ENCODE measurements around the gene ABHD11.
"Not testable (repeated sequence)": the region's sequence is repeated elsewhere in the genome, so short reads cannot be mapped to it uniquely, and the experiment has no call there.

The ABHD11 gene, protein sequence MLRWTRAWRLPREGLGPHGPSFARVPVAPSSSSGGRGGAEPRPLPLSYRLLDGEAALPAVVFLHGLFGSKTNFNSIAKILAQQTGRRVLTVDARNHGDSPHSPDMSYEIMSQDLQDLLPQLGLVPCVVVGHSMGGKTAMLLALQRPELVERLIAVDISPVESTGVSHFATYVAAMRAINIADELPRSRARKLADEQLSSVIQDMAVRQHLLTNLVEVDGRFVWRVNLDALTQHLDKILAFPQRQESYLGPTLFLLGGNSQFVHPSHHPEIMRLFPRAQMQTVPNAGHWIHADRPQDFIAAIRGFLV

DNA sequence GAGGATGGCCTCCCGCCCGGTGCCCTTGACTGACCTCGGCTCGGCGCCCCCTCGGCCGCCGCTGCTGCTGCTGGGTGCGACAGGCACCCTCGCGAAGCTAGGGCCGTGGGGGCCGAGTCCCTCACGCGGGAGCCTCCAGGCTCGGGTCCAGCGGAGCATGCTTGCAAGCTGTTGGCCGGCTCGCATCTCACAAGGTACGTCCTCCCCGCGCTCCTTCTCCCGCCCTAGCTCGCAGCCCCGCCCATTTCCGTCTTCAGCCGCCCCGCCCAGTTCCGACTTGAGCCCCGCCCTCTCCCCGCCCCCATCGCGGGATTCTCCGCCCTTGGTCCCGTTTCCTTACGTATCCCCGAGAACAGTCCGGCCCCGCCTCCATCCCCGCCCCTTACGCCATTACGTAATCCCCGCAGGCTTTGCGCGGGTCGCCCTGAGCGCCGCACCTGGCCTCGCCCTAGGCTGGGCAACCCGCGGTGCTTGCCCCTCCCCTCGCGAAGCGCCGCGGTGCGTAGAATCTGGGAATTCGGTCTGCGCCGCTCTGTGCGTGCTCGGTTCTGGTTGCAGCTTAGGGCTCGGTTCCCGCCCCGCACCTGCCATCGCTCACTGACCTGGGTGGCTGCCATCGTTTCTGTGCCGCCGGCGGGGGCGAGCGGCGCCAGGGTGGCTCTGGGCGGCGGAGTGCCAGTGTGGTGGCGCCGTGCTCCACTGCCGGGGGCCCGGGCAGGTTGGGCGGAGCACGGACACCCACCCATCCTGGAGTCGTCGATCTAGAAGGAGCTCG is at the start of gene ABHD11:
Gene ABHD11, minus strand, starts transcription at position 191 of the 775 bp plus-strand sequence. Its CDS starts 32 bp downstream, at position 159.
- peak; percentile 99 for DNase-seq (ENCODE audit: low read depth in 3 of 3)

DNA sequence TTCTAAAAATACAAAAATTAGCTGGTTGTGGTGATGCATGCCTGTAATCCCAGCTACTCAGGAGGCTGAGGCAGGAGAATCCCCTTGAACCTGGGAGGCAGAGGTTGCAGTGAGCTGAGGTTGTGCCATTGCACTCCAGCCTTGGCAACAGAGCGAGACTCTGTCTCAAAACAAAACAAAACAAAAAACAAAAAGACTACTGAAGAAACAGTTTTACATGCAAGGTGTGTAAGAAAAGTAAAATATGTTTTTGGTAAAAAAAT is 49.1 kb upstream of the ABHD11 start:
- DNase-seq (ENCODE audit: low read depth in 3 of 3): not testable (repeated sequence)

DNA sequence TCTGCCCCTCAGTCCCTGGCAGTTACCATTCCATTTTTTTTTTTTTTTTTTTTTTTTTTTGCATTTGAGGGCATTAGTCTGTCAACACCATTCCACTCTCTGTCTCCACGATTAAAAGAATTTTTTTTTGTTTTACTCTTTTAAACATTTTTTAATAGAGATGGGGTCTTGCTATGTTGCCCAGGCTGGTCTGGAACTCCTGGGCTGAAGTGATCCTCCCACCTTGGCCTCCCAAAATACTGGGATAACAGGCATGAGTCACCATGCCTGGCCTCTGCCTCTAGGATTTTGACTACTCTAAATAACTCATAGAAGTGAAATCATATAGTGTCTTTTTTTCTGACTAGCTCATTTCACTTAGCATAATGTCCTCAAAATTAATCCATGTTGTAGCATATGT is 48.0 kb upstream of the ABHD11 start:
- no peak for DNase-seq (ENCODE audit: low read depth in 3 of 3)

DNA sequence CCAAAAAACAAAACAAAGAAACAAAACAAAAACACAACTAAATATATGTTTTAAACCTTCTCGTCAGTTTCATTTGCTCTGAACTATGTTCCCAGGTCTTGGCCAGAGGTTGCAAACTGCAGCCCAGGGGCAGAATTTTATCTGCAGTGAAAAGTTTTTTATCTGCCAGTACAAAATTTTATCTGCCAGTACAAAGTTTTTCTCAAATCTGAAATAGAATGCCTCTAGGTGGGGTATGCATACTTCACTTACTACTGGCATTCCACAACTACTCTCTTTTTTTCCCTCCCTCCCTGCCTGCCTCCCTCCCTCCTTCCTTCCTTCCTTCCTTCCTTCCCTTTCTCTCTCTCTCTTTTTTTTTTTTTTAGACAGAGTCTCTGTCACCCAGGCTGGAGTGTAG is 40.9 kb upstream of the ABHD11 start:
- no peak for DNase-seq (ENCODE audit: low read depth in 3 of 3)

DNA sequence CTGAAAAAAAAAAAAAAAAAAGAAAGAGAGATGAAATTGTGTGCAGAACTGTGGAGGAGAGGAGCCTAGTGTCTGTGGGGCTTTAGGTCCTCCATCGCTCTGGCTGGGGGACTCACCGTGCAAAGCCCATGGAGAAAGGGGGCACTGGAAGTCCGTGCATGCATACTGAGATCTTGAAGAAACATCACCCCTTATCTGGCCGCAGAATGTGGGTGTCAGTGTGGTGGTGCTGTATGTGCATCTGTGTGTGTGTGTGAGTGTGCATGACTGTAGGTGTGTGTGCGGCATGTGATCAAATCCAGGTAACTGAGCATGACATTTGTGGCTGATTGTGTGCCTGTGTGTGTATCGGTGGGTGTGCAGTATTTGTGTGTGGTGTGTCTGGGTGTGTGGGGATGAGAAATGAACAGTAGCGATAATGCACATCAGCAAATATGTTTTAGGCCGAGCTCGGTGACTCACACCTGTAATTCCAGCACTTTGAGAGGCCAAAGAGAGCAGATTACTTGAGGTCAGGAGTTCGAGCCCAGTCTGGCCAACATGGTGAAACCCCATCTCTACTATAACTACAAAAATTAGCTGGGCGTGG is 40.3 kb upstream of the ABHD11 start:
- DNase-seq (ENCODE audit: low read depth in 3 of 3): no peak

DNA sequence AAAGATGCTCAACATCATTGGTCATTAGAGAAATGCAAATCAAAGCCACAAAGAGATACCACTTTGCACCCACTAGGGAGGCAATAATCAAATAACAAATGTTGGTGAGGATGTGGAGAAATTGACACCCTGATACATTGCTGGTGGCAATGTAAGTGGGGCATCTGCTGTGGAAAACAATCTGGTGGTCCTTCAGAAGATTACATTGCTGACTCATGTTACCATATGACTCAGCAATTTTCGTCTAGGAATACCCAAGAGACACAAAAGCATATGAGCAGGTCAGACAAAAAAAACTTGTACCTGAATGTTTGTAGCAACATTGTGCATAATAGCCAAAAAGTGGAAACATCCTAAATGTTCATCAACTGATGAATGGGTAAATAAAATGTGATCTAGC is 36.3 kb upstream of the ABHD11 start:
- DNase-seq (ENCODE audit: low read depth in 3 of 3): no peak

DNA sequence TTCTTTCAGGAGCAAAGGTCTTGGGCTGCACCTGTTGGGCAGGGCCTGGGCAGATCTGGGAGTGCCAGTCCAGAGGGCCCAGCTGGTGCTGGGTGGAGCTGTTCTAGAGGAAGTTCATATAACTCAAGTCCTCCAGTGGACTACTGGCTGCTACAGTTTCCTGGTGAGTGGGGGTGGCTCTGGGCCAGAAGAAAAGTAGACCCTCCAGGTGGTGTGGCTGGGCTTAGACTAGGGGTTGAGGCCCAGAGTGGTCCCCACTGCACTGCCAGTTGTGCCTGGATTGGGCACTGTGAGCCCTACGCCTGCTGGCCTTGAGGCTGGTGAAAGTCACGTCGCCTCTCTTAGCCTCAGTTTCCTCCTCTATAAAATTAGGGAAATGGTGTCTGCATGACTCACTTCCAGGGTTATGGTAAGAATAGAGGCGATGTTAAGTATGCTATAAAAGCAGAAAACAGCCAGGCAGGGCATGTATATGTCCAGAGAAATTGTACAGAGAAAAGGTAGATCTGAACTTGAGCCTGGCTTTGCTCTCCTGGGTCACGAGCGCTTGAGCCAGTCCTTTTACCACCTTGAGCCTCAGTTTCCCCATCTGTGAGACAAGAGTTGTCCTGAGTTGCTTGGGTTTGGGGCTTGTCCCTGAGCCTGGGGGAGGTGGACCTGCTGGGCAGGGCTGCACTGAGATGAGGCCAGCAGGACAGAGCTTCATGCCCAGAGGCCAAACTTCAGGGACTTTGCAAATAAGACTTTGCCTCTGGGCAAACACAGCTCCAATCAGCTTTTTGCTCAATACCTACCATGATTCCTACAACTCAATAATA is 35.3 kb upstream of the ABHD11 start:
- DNase-seq (ENCODE audit: low read depth in 3 of 3): no peak

DNA sequence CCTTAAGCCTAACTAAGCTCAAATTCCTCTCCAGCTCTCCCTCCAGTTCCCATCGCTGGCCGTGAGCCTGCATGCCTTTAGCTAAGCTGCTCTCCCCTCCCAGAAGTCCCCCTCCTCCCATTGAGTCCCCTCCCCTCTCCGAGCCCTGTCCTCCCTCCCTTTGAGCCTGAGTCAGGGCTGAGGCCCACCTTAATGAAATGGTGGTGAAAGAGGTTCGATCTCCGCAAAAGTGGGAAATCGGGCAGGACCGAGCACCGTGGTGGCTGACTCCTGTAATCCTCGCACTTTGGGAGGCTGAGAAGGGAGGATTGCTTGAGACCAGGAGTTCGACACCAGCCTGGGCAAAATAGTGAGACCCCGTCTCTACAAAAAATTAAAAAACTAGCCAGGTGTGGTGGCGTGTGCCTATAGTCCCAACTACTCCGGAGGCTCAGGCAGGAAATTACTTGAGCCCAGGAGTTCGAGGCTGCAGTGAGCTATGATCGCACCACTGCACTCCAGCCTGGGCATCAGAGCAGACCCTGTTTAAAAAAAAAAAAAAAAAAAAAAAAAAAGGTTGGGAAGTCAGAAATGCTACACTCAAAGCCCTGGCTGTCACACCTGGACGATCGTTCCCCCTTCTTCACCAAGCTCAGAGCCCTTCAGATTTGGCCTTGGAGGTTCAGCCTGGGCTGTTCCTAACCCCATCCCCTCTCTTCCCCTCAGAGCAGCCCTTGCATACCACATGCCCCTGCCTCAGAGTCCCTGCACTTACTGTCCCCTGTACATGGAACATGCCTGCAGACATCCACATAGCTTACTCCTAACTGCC is 32.5 kb upstream of the ABHD11 start:
- DNase-seq (ENCODE audit: low read depth in 3 of 3): no peak

DNA sequence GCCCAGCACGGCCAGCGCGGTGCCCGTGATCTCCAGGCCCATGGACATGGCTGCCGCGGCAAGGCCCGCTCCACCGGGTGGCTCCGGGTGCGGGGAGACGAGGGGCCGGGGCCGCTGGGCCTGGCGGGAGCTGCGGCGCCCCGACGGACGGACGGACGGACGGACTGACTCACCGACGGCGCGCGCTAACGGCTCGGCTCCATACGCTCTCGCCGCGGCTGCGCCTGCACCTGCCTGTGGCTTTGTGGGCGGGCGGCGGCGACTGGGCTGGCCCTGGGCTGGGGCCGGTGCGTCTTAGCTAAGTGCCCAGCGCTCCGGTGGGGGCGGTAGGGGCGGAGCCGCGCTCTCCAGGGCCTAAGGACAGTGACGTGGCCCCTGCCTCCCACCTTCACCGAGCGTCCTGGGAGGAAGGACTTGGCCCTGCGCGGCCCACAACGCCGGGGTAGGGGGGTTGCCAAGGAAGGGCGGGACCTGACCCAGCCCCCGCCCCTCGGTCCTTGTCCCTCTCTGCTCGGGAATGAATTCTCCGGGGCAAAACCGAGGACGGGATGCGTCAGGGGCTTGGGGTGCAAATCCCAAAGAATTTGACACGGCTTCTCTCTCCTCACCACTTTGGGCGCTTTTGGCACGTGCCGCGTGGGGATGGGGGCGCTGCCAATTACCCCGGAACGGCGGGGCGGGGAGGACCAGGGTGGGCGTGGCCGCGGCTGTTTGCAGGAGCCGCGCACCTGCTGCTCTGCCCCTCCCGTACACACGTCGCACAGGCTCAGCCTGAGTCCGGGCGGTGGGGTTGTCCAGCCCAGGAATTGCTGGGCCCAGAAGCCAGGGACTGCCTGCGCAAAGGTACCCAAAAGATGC is 31.6 kb upstream of the ABHD11 start, which contains the start of gene CLDN3:
Gene CLDN3, minus strand, starts transcription at position 269 of the 858 bp plus-strand sequence. Its CDS starts 221 bp downstream, at position 48.
- peak in 1 of 3 experiments; percentile 14 for DNase-seq (ENCODE audit: low read depth in 3 of 3)

DNA sequence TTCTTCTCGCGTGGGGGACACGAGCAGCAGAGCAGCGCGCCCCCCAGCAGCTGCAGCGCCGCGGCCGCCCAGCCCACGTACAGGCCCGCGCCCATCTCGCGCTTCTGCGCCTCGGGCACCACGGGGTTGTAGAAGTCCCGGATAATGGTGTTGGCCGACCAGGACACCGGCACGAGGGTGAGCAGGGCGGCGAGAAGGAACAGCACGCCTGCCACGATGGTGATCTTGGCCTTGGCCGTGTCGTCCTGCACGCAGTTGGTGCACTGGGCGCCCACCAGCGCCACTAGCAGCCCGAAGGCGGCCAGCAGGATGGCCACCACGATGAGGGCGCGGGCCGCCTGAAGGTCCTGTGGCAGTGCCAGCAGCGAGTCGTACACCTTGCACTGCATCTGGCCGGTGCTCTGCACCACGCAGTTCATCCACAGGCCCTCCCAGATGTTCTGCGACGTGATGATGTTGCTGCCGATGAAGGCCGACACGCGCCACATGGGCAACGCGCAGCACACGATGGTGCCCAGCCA is 30.9 kb upstream of the ABHD11 start:
- DNase-seq (ENCODE audit: low read depth in 3 of 3): no peak

DNA sequence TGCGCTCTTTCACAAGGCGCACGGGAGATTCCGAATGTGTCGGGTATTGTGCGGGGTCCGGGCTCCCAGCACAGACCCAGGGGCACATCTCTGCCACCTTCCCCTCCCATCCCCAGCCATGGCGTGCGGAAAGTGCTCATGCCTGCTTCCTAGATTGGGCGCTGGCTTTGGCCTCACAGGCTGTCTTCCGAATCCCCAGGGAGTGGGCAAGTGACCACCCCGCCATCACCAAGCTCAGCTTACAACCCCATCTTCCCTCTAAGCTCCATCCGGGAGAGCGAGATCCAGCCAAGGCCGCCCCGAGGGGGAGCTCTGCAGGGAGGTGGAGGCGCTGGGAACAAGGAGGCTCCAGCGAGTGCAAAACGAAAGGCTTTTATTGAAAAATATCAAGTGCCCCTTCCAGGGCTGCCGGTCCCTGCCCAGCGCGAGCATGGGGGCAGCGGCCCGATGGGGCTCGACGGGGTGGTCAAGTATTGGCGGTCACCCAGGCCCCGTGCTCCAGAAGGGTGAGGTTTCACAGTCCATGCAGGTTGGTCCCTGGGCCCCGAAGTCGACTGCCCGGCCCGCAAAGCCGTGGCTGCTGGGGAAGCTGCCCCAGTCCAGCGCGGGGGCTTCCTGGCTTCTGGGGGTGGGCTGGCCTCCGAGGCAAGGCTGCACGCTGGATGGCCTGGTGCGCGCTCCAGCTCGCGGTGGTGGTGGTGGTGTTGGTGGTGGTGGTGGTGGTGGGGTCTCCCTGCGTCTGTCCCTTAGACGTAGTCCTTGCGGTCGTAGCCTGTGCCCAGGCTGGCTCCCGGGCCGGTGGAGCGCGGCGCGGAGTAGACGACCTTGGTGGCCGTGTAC is 30.3 kb upstream of the ABHD11 start:
- no peak for DNase-seq (ENCODE audit: low read depth in 3 of 3)

DNA sequence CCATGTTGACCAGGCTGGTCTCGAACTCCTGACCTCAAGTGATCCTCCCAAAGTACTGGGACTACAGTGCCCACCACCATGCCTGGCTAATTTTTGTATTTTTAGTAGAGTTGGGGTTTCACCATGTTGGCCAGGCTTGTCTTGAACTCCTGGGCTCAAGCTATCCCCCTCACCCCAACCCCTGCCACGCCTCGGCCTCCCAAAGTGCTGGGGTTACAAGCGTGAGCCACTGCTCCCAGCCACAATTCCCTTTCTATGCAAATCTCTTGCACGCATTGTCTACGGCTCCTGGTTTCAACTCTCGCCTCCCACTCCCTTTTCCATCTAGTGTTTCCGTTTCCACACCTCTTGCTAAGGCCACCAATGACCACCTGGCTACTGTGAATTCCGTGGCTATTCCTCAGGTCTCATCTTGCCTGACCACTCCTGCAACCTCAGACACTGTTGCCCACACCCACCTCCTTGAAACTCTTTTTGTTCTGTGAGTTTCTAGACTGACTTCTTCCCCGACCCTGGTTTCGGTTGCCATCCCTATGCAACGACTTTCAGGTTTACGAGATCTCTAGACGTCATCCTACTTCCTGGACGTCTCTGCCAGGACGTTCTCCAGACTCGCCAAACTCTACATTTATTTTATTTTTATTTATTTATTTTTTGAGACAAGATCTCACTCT is 28.1 kb upstream of the ABHD11 start:
- DNase-seq (ENCODE audit: low read depth in 3 of 3): no peak

DNA sequence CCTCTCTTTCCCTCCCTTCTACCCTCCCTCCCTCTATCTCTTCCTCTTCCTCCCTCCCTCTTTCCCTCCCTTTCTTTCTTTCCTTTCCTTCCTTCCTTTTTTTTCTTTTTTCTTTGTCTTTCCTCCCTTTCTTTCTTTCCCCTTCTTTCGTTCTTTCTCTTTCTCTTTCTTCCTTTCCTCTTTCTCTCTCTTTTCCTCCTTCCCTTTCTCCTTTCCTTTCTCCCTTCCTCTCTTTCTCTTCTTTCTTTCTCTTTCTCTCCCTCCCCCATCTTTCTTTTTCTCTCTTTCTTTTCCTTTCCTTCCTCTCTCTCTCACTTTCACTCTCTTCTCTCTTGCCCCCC is 24.0 kb upstream of the ABHD11 start:
- DNase-seq (ENCODE audit: low read depth in 3 of 3): no peak

DNA sequence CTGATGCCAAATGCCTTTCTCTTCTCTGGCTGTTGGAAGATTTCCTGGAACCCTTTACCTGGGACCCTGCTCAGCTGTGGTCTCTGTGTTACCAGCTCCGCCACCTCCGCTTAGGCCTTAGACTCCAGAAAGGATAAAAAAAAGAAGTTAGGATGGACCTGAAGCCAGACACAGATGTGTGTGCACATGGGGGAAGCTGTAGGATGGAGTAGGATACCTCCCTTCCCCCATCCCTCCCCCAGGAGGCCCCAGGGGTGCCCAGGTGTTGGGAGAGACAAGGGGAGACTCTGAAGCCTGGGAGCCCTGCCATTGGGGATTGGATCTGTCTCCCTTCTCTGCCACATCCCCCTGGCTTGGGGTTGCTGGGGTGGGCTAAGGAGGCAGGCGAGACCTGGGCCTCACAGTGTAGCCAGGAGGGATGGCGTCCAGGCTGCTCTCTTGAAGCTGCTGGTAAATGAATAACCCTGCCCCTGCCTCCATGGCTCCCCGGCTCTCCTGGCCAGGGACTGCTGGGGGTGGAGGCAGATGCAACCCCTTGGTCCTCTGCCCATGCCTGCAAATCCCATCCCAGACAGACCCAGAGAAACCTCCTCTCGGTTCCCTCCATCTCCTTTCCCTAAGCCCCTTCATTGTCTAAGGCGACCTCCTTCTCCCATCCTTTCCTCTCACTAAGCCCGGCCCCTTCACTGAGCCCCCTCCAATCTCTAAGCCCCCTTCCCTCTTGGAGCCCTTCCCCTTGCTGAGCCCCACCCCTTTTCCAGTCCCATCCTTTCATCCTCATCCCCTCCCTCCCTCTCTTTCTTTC is 23.5 kb upstream of the ABHD11 start:
- no peak for DNase-seq (ENCODE audit: low read depth in 3 of 3)

DNA sequence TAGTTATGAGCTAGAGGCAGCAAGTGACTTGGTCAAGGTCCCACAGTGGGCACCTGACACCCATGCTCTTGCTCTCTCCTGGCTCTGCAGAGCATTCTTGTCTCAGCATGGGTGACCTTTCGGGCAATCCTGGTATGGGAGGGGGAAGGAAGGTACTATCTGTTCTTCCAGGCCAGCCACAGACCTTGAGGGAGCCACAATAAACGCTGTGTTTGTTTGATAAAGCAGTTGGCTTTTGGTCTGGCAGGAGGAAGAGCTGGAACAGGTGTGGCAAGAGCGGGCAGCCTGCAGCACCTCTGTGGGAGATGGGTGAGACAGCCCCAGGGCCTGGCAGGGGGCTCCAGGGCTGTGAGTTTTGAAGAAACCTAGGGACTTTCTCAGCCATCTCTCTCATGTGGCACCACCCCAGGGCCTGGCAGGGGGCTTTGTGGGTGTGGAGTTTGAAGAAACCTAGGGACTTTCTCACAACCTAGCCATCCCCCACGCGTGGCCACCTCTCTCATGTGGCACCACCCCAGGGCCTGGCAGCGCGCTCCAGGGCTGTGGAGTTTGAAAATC is 20.1 kb upstream of the ABHD11 start:
- DNase-seq (ENCODE audit: low read depth in 3 of 3): no peak

DNA sequence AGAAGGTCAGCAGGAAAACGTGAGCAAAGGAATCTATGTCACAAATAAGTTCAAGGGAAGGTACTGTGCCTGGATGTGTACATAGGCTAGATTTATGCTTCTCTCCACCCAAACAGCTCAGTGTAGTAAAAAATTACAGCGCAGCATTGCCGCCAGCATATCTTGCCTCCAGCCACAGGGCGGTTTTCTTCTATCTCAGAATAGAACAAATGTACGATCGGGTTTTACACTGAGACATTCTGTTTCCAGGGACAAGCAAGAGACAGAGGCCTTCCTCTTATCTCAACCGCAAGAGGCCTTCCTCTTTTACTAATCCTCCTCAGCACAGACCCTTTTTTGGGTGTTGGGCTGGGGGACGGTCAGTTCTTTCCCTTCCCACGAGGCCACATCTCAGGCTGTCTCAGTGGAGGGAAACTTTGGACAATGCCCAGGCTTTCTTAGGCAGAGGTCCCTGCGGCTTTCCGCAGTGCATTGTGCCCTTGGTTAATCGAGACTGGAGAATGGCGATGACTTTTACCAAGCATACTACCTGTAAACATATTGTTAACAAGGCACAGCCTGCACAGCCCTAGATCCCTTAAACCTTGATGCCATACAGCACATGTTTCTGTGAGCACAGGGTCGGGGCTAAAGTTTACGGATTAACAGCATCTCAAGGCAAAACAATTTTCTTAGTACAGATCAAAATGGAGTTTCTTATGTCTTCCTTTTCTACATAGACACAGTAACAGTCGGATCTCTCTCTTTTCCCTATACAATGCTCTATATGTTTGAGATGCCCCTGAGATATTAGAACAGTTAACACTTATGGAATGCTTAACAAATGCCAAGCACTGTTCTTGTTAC is 11.6 kb upstream of the ABHD11 start:
- DNase-seq (ENCODE audit: low read depth in 3 of 3): no peak

DNA sequence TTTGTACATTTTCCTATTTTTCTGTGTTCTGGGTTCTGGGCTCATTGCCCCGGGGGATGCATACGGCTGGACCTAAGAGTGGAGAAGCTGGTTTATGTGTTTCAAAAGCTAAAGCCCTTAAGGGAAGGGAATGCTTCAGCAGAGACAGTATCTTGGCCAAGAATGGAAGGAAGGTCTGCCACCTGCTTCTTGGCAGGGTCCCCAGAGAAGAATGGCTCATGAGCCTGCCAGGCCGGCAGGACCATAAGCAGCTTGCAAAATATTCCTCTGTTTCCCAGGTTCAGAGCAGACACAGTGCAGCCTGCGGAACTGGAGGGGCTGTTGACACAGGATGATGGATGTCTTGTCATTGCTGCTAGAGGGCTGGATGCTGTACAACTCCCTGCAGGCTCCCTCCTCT is 7.8 kb upstream of the ABHD11 start:
- no peak for DNase-seq (ENCODE audit: low read depth in 3 of 3)
